Astrocyte of the spinal cord (primary cell): ENCODE data around the gene MVB12B.

Experiments
- DNase-seq: peaks from one replicate; pipeline ENCODE4 v3.0.0; 2011; ENCODE audit warnings: low read depth, low spot score
- H3K4me3 ChIP-seq: 2 replicates; pipeline ENCODE4 v1.5.1; 2011; ENCODE audit warnings: low read depth, mild to moderate bottlenecking, low read length, moderate library complexity
- CTCF ChIP-seq: IDR thresholded peaks from 2 replicates; pipeline ENCODE4 v1.5.1; 2012; ENCODE audit warnings: low read depth, mild to moderate bottlenecking, low read length, inconsistent platforms
- in situ Hi-C: cut with HindIII; loops from 2 replicates; pipeline ENCODE4 v1.10.0; 2017; ENCODE audit warnings: low sequenced_read_pairs

The MVB12B gene

GRCh38 chr9:126292736-126293521 lies 33.7 kb upstream of the MVB12B start:
- no peak for TF ChIP-seq CTCF
- in situ Hi-C loops, result no loop called here
- no peak overlapping the region for H3K4me3 ChIP-seq
- DNase-seq, result no peak

GRCh38 chr9:126293522-126293889 lies 33.1 kb upstream of the MVB12B start:
- TF ChIP-seq CTCF, result no peak
- in situ Hi-C loops, result no loop called here
- DNase-seq, result no peak
- H3K4me3 ChIP-seq, result no peak overlapping the region

GRCh38 chr9:126294331-126295081 lies 32.1 kb upstream of the MVB12B start:
- in situ Hi-C loops, result no loop called here
- TF ChIP-seq CTCF, result no peak
- no peak overlapping the region for H3K4me3 ChIP-seq
- DNase-seq, result no peak

- TF ChIP-seq CTCF, result no peak
- H3K4me3 ChIP-seq, result no peak overlapping the region
- in situ Hi-C loops, result no loop called here
- no peak for DNase-seq
Observed at GRCh38 chr9:126295082-126295477, 31.5 kb upstream of the MVB12B start.

GRCh38 chr9:126295516-126295915 lies 31.1 kb upstream of the MVB12B start:
- H3K4me3 ChIP-seq, result no peak overlapping the region
- in situ Hi-C loops, result no loop called here
- TF ChIP-seq CTCF, result no peak
- no peak for DNase-seq

- DNase-seq, result no peak
- in situ Hi-C loops, result no loop called here
- no peak overlapping the region for H3K4me3 ChIP-seq
- no peak for TF ChIP-seq CTCF
Observed at GRCh38 chr9:126295936-126296600, 30.6 kb upstream of the MVB12B start.
